HepG2 (cell line): ENCODE data around the gene ZC3H7B. TPM values are rescaled to one million over a fixed set of nuclear protein-coding genes. Genes with fewer than 3 reads are reported as not detected.
A peak's percentile ranks its signal among the peaks of the same experiment; 100 is the strongest.

Experiments
- BRD4 ChIP-seq: sonication (generic); formaldehyde crosslinking; IDR thresholded peaks from 2 replicates; pipeline ENCODE4 v1.4.0; 2020; ENCODE audit warnings: missing genetic modification reagents
- FLYWCH1 ChIP-seq: sonication (generic); formaldehyde crosslinking; IDR thresholded peaks from 2 replicates; pipeline ENCODE4 v1.8.1; 2023; ENCODE audit warnings: mild to moderate bottlenecking, missing genetic modification reagents
- GZF1 ChIP-seq: sonication (generic); formaldehyde crosslinking; IDR thresholded peaks from 2 replicates; pipeline ENCODE4 v1.5.1; 2020; ENCODE audit warnings: mild to moderate bottlenecking, missing genetic modification reagents
- MXD1 ChIP-seq: sonication (generic); formaldehyde crosslinking; IDR thresholded peaks from 2 replicates; pipeline ENCODE4 v1.4.0; 2020; ENCODE audit warnings: mild to moderate bottlenecking, missing genetic modification reagents
- MYC ChIP-seq: sonication (generic); formaldehyde crosslinking; IDR thresholded peaks from 2 replicates; pipeline ENCODE4 v1.9.0; 2021; ENCODE audit warnings: missing genetic modification reagents, borderline replicate concordance
- NR2C2 ChIP-seq: sonication (generic); formaldehyde crosslinking; IDR thresholded peaks from 2 replicates; pipeline ENCODE4 v1.4.0; 2020; ENCODE audit warnings: missing genetic modification reagents, mild to moderate bottlenecking, moderate library complexity, borderline replicate concordance
- RERE ChIP-seq: IDR thresholded peaks from 2 replicates; pipeline ENCODE4 v1.6.1; 2016; ENCODE audit warnings: low read depth, missing genetic modification reagents, missing compliant biosample characterization
- SP140L ChIP-seq: sonication (generic); formaldehyde crosslinking; IDR thresholded peaks from 2 replicates; pipeline ENCODE4 v1.4.0; 2020; ENCODE audit warnings: missing genetic modification reagents, borderline replicate concordance
- ZKSCAN1 ChIP-seq: fragments of 150-350 bp; IDR thresholded peaks from 2 replicates; pipeline ENCODE4 v1.6.1; 2014; ENCODE audit warnings: low read length
- ZNF232 ChIP-seq: sonication (generic); formaldehyde crosslinking; IDR thresholded peaks from 2 replicates; pipeline ENCODE4 v1.4.0; 2020; ENCODE audit warnings: missing genetic modification reagents, borderline replicate concordance
- ZNF343 ChIP-seq: sonication (generic); formaldehyde crosslinking; IDR thresholded peaks from 2 replicates; pipeline ENCODE4 v1.4.0; 2020; ENCODE audit warnings: mild to moderate bottlenecking, missing genetic modification reagents
- ZNF362 ChIP-seq: sonication (generic); formaldehyde crosslinking; IDR thresholded peaks from 2 replicates; pipeline ENCODE4 v1.4.0; 2020; ENCODE audit warnings: missing genetic modification reagents, mild to moderate bottlenecking, borderline replicate concordance
- ZNF432 ChIP-seq: sonication (generic); formaldehyde crosslinking; IDR thresholded peaks from 2 replicates; pipeline ENCODE4 v1.5.0; 2020; ENCODE audit warnings: missing genetic modification reagents, mild to moderate bottlenecking, borderline replicate concordance
- ZNF550 ChIP-seq: sonication (generic); formaldehyde crosslinking; IDR thresholded peaks from 2 replicates; pipeline ENCODE4 v1.4.0; 2020; ENCODE audit warnings: mild to moderate bottlenecking, missing genetic modification reagents, borderline replicate concordance
- ZNF557 ChIP-seq: sonication (generic); formaldehyde crosslinking; IDR thresholded peaks from 2 replicates; pipeline ENCODE4 v1.4.0; 2020; ENCODE audit warnings: missing genetic modification reagents
- ZNF766 ChIP-seq: sonication (generic); formaldehyde crosslinking; IDR thresholded peaks from 2 replicates; pipeline ENCODE4 v1.5.0; 2020; ENCODE audit warnings: missing genetic modification reagents, borderline replicate concordance
- polyA plus RNA-seq, 8 experiments: library from polyadenylated mRNA; depleted of rRNA in 3 of 8; stranded (reverse) in 7 of 8; unstranded in 1 of 8; fragments of >200 nt; fragmentation: Illumina TruSeq in 4 of 8; extraction: Trizol in 4 of 8; gene quantifications; 2 replicates each; pipeline versions ENCODE4 v1.2.1 to v1.2.3, GENCODE V29; 2011 to 2016; ENCODE audit warnings: low read depth in 4 of 8, missing spikeins in 1 of 8, mixed read lengths in 1 of 8; ENCODE audit not compliant: insufficient read depth in 1 of 8
- total RNA-seq, 5 experiments: library from RNA; depleted of rRNA; stranded (reverse); fragments of >200 nt; fragmentation: Illumina TruSeq; extraction: Trizol; gene quantifications; 2 replicates each; pipeline ENCODE4 v1.2.3, GENCODE V29; 2016; ENCODE audit warnings: low read depth in 1 of 5
- TF ChIP-seq, protein P1 (sequence below): sonication (generic); formaldehyde crosslinking; IDR thresholded peaks from 2 replicates; pipeline ENCODE4 v1.5.0; 2020; ENCODE audit warnings: missing genetic modification reagents
- TF ChIP-seq, protein P2 (sequence below): sonication (generic); formaldehyde crosslinking; IDR thresholded peaks from 2 replicates; pipeline ENCODE4 v1.4.0; 2020; ENCODE audit warnings: missing genetic modification reagents

The ZC3H7B gene
- total and polyA plus RNA-seq, 2 of the 13 experiments (the other 11 are each of a cell fraction or from before 2014, with no cell fraction given): 26.4 to 37.2 TPM

DNA sequence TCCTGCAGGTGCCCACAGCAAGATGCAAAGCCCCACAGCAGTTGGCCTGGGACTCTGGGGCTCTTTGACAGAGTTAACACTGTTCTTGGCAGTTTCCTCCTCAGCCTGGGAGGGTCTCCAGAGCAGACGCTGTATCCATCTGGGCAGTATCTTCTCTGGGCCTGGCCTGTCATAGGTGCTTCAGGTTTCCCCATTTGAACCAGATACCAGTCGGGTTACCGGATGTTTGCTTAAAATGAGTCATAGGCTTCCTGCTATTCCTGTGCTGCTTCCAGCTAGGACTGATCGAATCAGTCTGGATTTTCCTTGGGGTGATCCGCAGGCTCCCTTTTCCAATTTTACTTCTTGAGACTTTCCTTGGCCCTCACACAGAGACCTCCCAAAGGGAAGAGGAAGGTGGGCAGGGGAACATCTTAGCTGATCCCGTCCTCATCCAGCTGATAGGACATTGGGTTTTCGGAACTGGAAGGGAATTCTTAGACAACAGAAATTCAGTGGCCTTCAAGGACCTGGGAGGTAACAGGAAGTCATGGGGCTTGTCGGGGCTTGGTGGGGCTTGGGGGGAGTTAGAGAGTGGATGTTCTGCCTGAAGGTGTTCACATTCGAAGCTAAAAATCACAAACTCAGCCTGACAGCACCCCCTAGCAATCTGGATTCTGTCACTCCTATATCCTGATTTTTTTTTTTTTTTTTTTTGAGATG is 12.9 kb upstream of the ZC3H7B start (continued):
- no peak for TF ChIP-seq RERE (CRISPR knock-in tag)
- TF ChIP-seq MXD1: no peak
- TF ChIP-seq ZNF557 (CRISPR knock-in tag): no peak
- TF ChIP-seq ZNF362: peak; percentile 68; the same call in 1 of the 2 replicates
- no peak for TF ChIP-seq ZNF232
- TF ChIP-seq ZNF343 (CRISPR knock-in tag): no peak
- TF ChIP-seq, protein P1, sequence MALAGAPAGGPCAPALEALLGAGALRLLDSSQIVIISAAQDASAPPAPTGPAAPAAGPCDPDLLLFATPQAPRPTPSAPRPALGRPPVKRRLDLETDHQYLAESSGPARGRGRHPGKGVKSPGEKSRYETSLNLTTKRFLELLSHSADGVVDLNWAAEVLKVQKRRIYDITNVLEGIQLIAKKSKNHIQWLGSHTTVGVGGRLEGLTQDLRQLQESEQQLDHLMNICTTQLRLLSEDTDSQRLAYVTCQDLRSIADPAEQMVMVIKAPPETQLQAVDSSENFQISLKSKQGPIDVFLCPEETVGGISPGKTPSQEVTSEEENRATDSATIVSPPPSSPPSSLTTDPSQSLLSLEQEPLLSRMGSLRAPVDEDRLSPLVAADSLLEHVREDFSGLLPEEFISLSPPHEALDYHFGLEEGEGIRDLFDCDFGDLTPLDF: no peak
- TF ChIP-seq ZNF550 (CRISPR knock-in tag): no peak
- TF ChIP-seq FLYWCH1: no peak
- TF ChIP-seq GZF1 (CRISPR knock-in tag): no peak
- TF ChIP-seq BRD4 (CRISPR knock-in tag): no peak; the same call in 1 of the 2 replicates
- TF ChIP-seq SP140L: no peak
- TF ChIP-seq NR2C2 (CRISPR knock-in tag): peak; percentile 47; the same call in 1 of the 2 replicates
- peak; percentile 32; the same call in 1 of the 2 replicates for TF ChIP-seq MYC (CRISPR knock-in tag)
- TF ChIP-seq, protein P2, sequence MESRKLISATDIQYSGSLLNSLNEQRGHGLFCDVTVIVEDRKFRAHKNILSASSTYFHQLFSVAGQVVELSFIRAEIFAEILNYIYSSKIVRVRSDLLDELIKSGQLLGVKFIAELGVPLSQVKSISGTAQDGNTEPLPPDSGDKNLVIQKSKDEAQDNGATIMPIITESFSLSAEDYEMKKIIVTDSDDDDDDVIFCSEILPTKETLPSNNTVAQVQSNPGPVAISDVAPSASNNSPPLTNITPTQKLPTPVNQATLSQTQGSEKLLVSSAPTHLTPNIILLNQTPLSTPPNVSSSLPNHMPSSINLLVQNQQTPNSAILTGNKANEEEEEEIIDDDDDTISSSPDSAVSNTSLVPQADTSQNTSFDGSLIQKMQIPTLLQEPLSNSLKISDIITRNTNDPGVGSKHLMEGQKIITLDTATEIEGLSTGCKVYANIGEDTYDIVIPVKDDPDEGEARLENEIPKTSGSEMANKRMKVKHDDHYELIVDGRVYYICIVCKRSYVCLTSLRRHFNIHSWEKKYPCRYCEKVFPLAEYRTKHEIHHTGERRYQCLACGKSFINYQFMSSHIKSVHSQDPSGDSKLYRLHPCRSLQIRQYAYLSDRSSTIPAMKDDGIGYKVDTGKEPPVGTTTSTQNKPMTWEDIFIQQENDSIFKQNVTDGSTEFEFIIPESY (CRISPR knock-in tag): no peak
- no peak for TF ChIP-seq ZNF766
- no peak for TF ChIP-seq ZKSCAN1
- no peak for TF ChIP-seq ZNF432
